OCI-LY7 (cell line): ENCODE measurements around the gene GUCY1A2. TPM values are rescaled to one million over a fixed set of nuclear protein-coding genes. Genes with fewer than 3 reads are reported as not detected.

Source experiments
- BruUV-seq: library from RNA; stranded (reverse); fragments of 400-500 nt; replicated peaks from 2 replicates; lab custom pipeline; 2021; lab: Mats Ljungman, UMichigan
- CTCF ChIA-PET: fragments of 300-600 bp; sonication (Branson Sonifier 250); formaldehyde crosslinking; loops from one replicate; lab custom pipeline; 2022; ENCODE audit warnings: antibody characterized with exemption; ENCODE audit not compliant: unreplicated experiment; lab: Charles Lee
- POLR2A ChIA-PET: fragments of 300-600 bp; sonication (Branson Sonifier 250); formaldehyde crosslinking; loops from one replicate; lab custom pipeline; 2022; ENCODE audit warnings: antibody characterized with exemption; lab: Charles Lee
- DNase-seq: peaks from one replicate; pipeline ENCODE4 v3.0.0-alpha.2; 2015; ENCODE audit warnings: low spot score
- H2AFZ ChIP-seq: fragments of 200-600 bp; sonication (generic), shearing (Covaris generic); 2 replicates; pipeline ENCODE4 v1.6.1; 2014; ENCODE audit warnings: mild to moderate bottlenecking, antibody characterized with exemption, low read length, moderate library complexity
- H3K27ac ChIP-seq: fragments of 200-600 bp; sonication (generic); 2 replicates; pipeline ENCODE4 v1.5.1; 2014; ENCODE audit warnings: mixed run types, low read depth, mild to moderate bottlenecking, moderate library complexity, low read length, inconsistent platforms; ENCODE audit not compliant: poor library complexity, severe bottlenecking
- H3K36me3 ChIP-seq: fragments of 200-600 bp; sonication (generic); 2 replicates; pipeline ENCODE4 v1.6.1; 2014; ENCODE audit warnings: mild to moderate bottlenecking, antibody characterized with exemption, low read length, moderate library complexity, mixed read lengths; ENCODE audit not compliant: insufficient read depth
- H3K4me1 ChIP-seq: fragments of 200-600 bp; sonication (generic); 2 replicates; pipeline ENCODE4 v1.5.1; 2014; ENCODE audit warnings: mild to moderate bottlenecking, low read length; ENCODE audit not compliant: insufficient read depth, poor library complexity, severe bottlenecking
- H3K4me2 ChIP-seq: fragments of 200-600 bp; sonication (generic); 2 replicates; pipeline ENCODE4 v1.6.1; 2014; ENCODE audit warnings: mild to moderate bottlenecking, low read length
- H3K4me3 ChIP-seq: fragments of 200-600 bp; sonication (generic); 2 replicates; pipeline ENCODE4 v1.5.1; 2014; ENCODE audit warnings: mild to moderate bottlenecking, low read depth, low read length; ENCODE audit not compliant: poor library complexity, severe bottlenecking
- H3K79me2 ChIP-seq: fragments of 200-600 bp; sonication (generic); 2 replicates; pipeline ENCODE4 v1.6.1; 2016; ENCODE audit warnings: low read depth, mild to moderate bottlenecking, low read length, moderate library complexity, mixed read lengths; ENCODE audit not compliant: insufficient read depth
- H3K9me2 ChIP-seq: fragments of 200-600 bp; sonication (generic); 2 replicates; pipeline ENCODE4 v1.6.1; 2016; ENCODE audit warnings: mild to moderate bottlenecking, low read length, mixed read lengths; ENCODE audit not compliant: insufficient read depth
- H3K9me3 ChIP-seq: fragments of 200-600 bp; sonication (generic); 2 replicates; pipeline ENCODE4 v1.6.1; 2014; ENCODE audit warnings: mild to moderate bottlenecking, mixed run types, low read length, mixed read lengths
- H4K20me1 ChIP-seq: fragments of 200-600 bp; sonication (generic); 2 replicates; pipeline ENCODE4 v1.6.1; 2014; ENCODE audit warnings: mild to moderate bottlenecking, antibody characterized with exemption, low read length, moderate library complexity, mixed read lengths; ENCODE audit not compliant: insufficient read depth
- EZH2phosphoT487 ChIP-seq: fragments of 200-600 bp; sonication (generic); IDR thresholded peaks from 2 replicates; pipeline ENCODE4 v1.6.1; 2018; ENCODE audit warnings: low read depth, borderline replicate concordance, mild to moderate bottlenecking, mixed run types, antibody characterized with exemption, low read length, moderate library complexity, mixed read lengths
- intact Hi-C: fragments of 100-400 bp; cut with micrococcal nuclease; formaldehyde crosslinking; loops from one replicate; pipeline ENCODE4 v1.10.0; 2022; ENCODE audit not compliant: unreplicated experiment
- total RNA-seq, 2 experiments: library from RNA; depleted of rRNA in 1 of 2; stranded (reverse); fragments of >200 nt in 1 of 2; shearing (Covaris generic) in 1 of 2; gene quantifications; 2 replicates each; pipeline ENCODE4 v1.2.3, GENCODE V29; 2014 to 2022
- TF ChIP-seq, protein P1 (sequence below): fragments of 200-600 bp; sonication (generic); conservative IDR thresholded peaks from 2 replicates; pipeline ENCODE4 v1.5.1; 2014; ENCODE audit warnings: mild to moderate bottlenecking, antibody characterized with exemption, low read length, moderate library complexity, mixed read lengths

Gene GUCY1A2
- total RNA-seq, 2 experiments from 2014 or later = under 0.01 TPM; not detected in 1

- Histone ChIP-seq H3K4me2 (no peak overlapping the region), H3K79me2 (no peaks in the 10 kb centered on the region), H2AFZ (no peak overlapping the region), H3K4me1 (no peaks in the 10 kb centered on the region), H3K27ac (no peak overlapping the region), H3K9me3 (no peaks in the 10 kb centered on the region), H3K9me2 (no peaks in the 10 kb centered on the region), H3K4me3 (no peak overlapping the region), H3K36me3 (no peaks in the 10 kb centered on the region), H4K20me1 (no peaks in the 10 kb centered on the region)
- no peak for TF ChIP-seq EZH2phosphoT487
- TF ChIP-seq, protein P1, sequence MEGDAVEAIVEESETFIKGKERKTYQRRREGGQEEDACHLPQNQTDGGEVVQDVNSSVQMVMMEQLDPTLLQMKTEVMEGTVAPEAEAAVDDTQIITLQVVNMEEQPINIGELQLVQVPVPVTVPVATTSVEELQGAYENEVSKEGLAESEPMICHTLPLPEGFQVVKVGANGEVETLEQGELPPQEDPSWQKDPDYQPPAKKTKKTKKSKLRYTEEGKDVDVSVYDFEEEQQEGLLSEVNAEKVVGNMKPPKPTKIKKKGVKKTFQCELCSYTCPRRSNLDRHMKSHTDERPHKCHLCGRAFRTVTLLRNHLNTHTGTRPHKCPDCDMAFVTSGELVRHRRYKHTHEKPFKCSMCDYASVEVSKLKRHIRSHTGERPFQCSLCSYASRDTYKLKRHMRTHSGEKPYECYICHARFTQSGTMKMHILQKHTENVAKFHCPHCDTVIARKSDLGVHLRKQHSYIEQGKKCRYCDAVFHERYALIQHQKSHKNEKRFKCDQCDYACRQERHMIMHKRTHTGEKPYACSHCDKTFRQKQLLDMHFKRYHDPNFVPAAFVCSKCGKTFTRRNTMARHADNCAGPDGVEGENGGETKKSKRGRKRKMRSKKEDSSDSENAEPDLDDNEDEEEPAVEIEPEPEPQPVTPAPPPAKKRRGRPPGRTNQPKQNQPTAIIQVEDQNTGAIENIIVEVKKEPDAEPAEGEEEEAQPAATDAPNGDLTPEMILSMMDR = no peak
- DNase-seq = no peak
- no TSS peak for BruUV-seq
- CTCF ChIA-PET = no interaction called here
- intact Hi-C loops = no loop called here
- POLR2A ChIA-PET = no interaction called here
Observed at GRCh38 chr11:106999196-106999595, 19.1 kb downstream of the GUCY1A2 start.

GRCh38 chr11:106998916-106999188 is 19.4 kb downstream of the GUCY1A2 start:
- POLR2A ChIA-PET = no interaction called here
- H3K4me1 ChIP-seq = no peaks in the 10 kb centered on the region
- H3K36me3 ChIP-seq = no peaks in the 10 kb centered on the region
- no TSS peak for BruUV-seq
- no peak overlapping the region for H3K4me2 ChIP-seq
- intact Hi-C loops = no loop called here
- H3K9me3 ChIP-seq = no peaks in the 10 kb centered on the region
- TF ChIP-seq, protein P1 = no peak
- TF ChIP-seq EZH2phosphoT487 = no peak
- no peak overlapping the region for H3K4me3 ChIP-seq
- H3K27ac ChIP-seq = no peak overlapping the region
- H4K20me1 ChIP-seq = no peaks in the 10 kb centered on the region
- CTCF ChIA-PET = no interaction called here
- H3K9me2 ChIP-seq = no peaks in the 10 kb centered on the region
- H3K79me2 ChIP-seq = no peaks in the 10 kb centered on the region
- H2AFZ ChIP-seq = no peak overlapping the region
- no peak for DNase-seq

DNA sequence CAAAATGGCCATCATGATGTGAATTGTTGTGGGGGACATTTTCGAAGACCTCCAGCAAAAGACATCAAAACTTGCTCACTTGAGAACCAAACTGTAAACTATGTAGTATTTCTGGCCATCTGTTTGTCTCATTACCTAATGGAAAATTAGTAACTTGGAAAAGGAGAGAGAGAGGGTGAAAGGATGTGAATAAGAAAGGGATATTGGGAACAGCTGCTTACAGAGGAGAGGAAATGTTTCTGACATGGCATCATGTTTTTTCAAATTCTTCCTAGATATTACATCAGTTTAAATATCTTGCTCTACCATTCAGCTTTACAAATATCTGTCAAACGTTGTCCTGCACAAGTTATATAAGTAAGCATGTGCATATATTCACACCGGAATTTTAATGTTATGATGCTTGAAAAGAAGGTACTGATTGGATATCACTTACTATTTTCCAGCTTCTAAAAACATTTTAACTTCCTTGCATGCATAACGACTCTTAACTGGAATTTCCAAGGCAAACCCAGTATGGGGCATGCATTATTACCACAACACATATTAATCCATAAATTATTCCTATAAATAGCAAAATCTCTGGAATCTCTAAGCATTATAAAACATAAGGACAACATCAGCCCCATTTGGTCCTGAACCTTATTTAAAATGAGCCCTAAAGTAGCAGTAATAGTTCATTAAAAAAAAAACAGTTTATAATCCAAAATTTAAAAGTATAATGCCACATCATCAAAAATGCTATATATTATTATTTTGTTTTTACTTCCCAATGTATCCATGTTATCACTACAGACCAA is 20.0 kb downstream of the GUCY1A2 start:
- no peak overlapping the region for H2AFZ ChIP-seq
- no peaks in the 10 kb centered on the region for H3K4me1 ChIP-seq
- POLR2A ChIA-PET = no interaction called here
- no peaks in the 10 kb centered on the region for H4K20me1 ChIP-seq
- no peak overlapping the region for H3K27ac ChIP-seq
- CTCF ChIA-PET = interaction anchor here (0.5 kb wide), 1 partner anchor 1615 kb away, joined by 5 read pairs; no protein-coding TSS in a partner anchor
- no peaks in the 10 kb centered on the region for H3K79me2 ChIP-seq
- H3K9me3 ChIP-seq = no peaks in the 10 kb centered on the region
- H3K36me3 ChIP-seq = no peaks in the 10 kb centered on the region
- no peak overlapping the region for H3K4me2 ChIP-seq
- DNase-seq = no peak
- H3K4me3 ChIP-seq = no peak overlapping the region
- no peaks in the 10 kb centered on the region for H3K9me2 ChIP-seq
- intact Hi-C loops = no loop called here
- no TSS peak for BruUV-seq
- TF ChIP-seq EZH2phosphoT487 = no peak
- TF ChIP-seq, protein P1 = no peak
